Neural cell (in vitro differentiated cells): ENCODE data around the gene DNAH17. TPM values are rescaled to one million over a fixed set of nuclear protein-coding genes. Genes with fewer than 3 reads are reported as not detected.

Source experiments
- H2AFZ ChIP-seq: fragments of 200-600, 300-800 bp; sonication (generic), shearing (Covaris generic); 2 replicates; pipeline ENCODE4 v1.6.0; 2014; ENCODE audit warnings: low read depth, mild to moderate bottlenecking, antibody characterized with exemption, low read length, moderate library complexity
- H3F3A ChIP-seq: fragments of 200-600 bp; shearing (Covaris generic); 2 replicates; pipeline ENCODE4 v1.6.1; 2016; ENCODE audit warnings: mild to moderate bottlenecking, moderate library complexity, mixed read lengths, antibody characterized with exemption, low read length; ENCODE audit not compliant: insufficient read depth, poor library complexity, severe bottlenecking
- H3K27ac ChIP-seq: fragments of 200-600, 300-800 bp; sonication (generic), shearing (Covaris generic); 2 replicates; pipeline ENCODE4 v1.5.1; 2014; ENCODE audit warnings: mild to moderate bottlenecking, low read length, moderate library complexity
- H3K27me3 ChIP-seq: fragments of 300-800, 200-600 bp; sonication (generic), shearing (Covaris generic); 2 replicates; pipeline ENCODE4 v1.6.0; 2014; ENCODE audit warnings: mild to moderate bottlenecking, low read depth, low read length, moderate library complexity; ENCODE audit not compliant: insufficient read depth
- H3K36me3 ChIP-seq: fragments of 300-800, 200-600 bp; sonication (generic), shearing (Covaris generic); 2 replicates; pipeline ENCODE4 v1.5.1; 2014; ENCODE audit warnings: mild to moderate bottlenecking, antibody characterized with exemption, low read length, moderate library complexity; ENCODE audit not compliant: insufficient read depth
- H3K4me2 ChIP-seq: fragments of 300-800, 200-600 bp; sonication (generic), shearing (Covaris generic); 2 replicates; pipeline ENCODE4 v1.6.0; 2014; ENCODE audit warnings: mild to moderate bottlenecking, low read length
- H3K4me3 ChIP-seq: fragments of 300-800, 200-600 bp; sonication (generic), shearing (Covaris generic); 2 replicates; pipeline ENCODE4 v1.5.1; 2014; ENCODE audit warnings: mild to moderate bottlenecking, low read length, moderate library complexity
- H3K79me2 ChIP-seq: fragments of 200-600 bp; shearing (Covaris generic); replicated peaks from 2 replicates; pipeline ENCODE4 v1.6.0; 2014; ENCODE audit warnings: mild to moderate bottlenecking, low read length, moderate library complexity; ENCODE audit not compliant: insufficient read depth
- H3K9ac ChIP-seq: fragments of 300-800, 200-600 bp; sonication (generic), shearing (Covaris generic); 2 replicates; pipeline ENCODE4 v1.6.1; 2016; ENCODE audit warnings: mild to moderate bottlenecking, low read length, mixed read lengths
- H3K9me2 ChIP-seq: fragments of 200-600 bp; shearing (Covaris generic); 2 replicates; pipeline ENCODE4 v1.6.1; 2016; ENCODE audit warnings: mild to moderate bottlenecking, low read length, mixed read lengths; ENCODE audit not compliant: insufficient read depth
- H3K9me3 ChIP-seq: fragments of 200-600, 300-800 bp; sonication (generic), shearing (Covaris generic); 2 replicates; pipeline ENCODE4 v1.6.1; 2016; ENCODE audit warnings: mild to moderate bottlenecking, mixed run types, low read length, moderate library complexity, mixed read lengths
- H4K20me1 ChIP-seq: fragments of 200-600 bp; shearing (Covaris generic); 2 replicates; pipeline ENCODE4 v1.6.1; 2016; ENCODE audit warnings: mild to moderate bottlenecking, mixed run types; ENCODE audit not compliant: insufficient read depth
- EP300 ChIP-seq: fragments of 450-650 bp; conservative IDR thresholded peaks from 2 replicates; pipeline ENCODE4 v1.6.1; 2014; ENCODE audit warnings: antibody characterized with exemption, mild to moderate bottlenecking, moderate library complexity; ENCODE audit not compliant: poor library complexity, severe bottlenecking
- EZH2 ChIP-seq: fragments of 200-600, 300-800 bp; shearing (Covaris generic), sonication (generic); IDR thresholded peaks from 2 replicates; pipeline ENCODE4 v1.6.1; 2014; ENCODE audit warnings: antibody characterized with exemption, low read length, borderline replicate concordance, mild to moderate bottlenecking; ENCODE audit not compliant: insufficient read depth, poor library complexity, severe bottlenecking
- MXI1 ChIP-seq: fragments of 450-650 bp; conservative IDR thresholded peaks from 2 replicates; pipeline ENCODE4 v1.6.1; 2014; ENCODE audit warnings: antibody characterized with exemption, mild to moderate bottlenecking; ENCODE audit not compliant: poor library complexity, severe bottlenecking
- POLR2AphosphoS5 ChIP-seq: IDR thresholded peaks from 2 replicates; pipeline ENCODE4 v1.6.1; 2012
- RAD21 ChIP-seq: fragments of 450-650 bp; conservative IDR thresholded peaks from 2 replicates; pipeline ENCODE4 v1.6.1; 2014; ENCODE audit warnings: antibody characterized with exemption, mild to moderate bottlenecking, moderate library complexity
- REST ChIP-seq: IDR thresholded peaks from 2 replicates; pipeline ENCODE4 v1.6.1; 2012; ENCODE audit warnings: borderline replicate concordance
- SMC3 ChIP-seq: fragments of 450-650 bp; conservative IDR thresholded peaks from 2 replicates; pipeline ENCODE4 v1.6.1; 2014; ENCODE audit warnings: antibody characterized with exemption, mild to moderate bottlenecking, moderate library complexity; ENCODE audit not compliant: poor library complexity
- TAF1 ChIP-seq: IDR thresholded peaks from 2 replicates; pipeline ENCODE4 v1.6.1; 2012; ENCODE audit warnings: low read depth
- polyA plus RNA-seq: library from polyadenylated mRNA; depleted of rRNA; stranded (reverse); fragments of >200 nt; gene quantifications from 2 replicates; pipeline ENCODE4 v1.2.3, GENCODE V29; 2014
- TF ChIP-seq, protein P1 (sequence below): fragments of 450-650 bp; IDR thresholded peaks from 2 replicates; pipeline ENCODE4 v1.5.1; 2014; ENCODE audit warnings: antibody characterized with exemption, mild to moderate bottlenecking, moderate library complexity; ENCODE audit not compliant: poor library complexity, severe bottlenecking

The DNAH17 gene
- polyA plus RNA-seq, 1 donor from 2014 or later, result not detected

- Histone ChIP-seq H3K4me2 (no peak overlapping the region), H2AFZ (no peak overlapping the region), H3K27ac (no peak overlapping the region), H3K9ac (no peak overlapping the region), H3K27me3 (no peaks in the 10 kb centered on the region), H3K36me3 (no peaks in the 10 kb centered on the region), H4K20me1 (no peaks in the 10 kb centered on the region), H3K9me3 (no peaks in the 10 kb centered on the region), H3K79me2 (no peaks in the 10 kb centered on the region), H3K9me2 (no peaks in the 10 kb centered on the region), H3F3A (no peaks in the 10 kb centered on the region), H3K4me3 (no peak overlapping the region)
- TF ChIP-seq RAD21 (no peak), POLR2AphosphoS5 (no peak), MXI1 (no peak), SMC3 (no peak), REST (no peak), TAF1 (no peak), EP300 (no peak), EZH2 (no peak)
- TF ChIP-seq, protein P1, sequence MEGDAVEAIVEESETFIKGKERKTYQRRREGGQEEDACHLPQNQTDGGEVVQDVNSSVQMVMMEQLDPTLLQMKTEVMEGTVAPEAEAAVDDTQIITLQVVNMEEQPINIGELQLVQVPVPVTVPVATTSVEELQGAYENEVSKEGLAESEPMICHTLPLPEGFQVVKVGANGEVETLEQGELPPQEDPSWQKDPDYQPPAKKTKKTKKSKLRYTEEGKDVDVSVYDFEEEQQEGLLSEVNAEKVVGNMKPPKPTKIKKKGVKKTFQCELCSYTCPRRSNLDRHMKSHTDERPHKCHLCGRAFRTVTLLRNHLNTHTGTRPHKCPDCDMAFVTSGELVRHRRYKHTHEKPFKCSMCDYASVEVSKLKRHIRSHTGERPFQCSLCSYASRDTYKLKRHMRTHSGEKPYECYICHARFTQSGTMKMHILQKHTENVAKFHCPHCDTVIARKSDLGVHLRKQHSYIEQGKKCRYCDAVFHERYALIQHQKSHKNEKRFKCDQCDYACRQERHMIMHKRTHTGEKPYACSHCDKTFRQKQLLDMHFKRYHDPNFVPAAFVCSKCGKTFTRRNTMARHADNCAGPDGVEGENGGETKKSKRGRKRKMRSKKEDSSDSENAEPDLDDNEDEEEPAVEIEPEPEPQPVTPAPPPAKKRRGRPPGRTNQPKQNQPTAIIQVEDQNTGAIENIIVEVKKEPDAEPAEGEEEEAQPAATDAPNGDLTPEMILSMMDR, result no peak
Observed at GRCh38 chr17:78524870-78525510, 52.2 kb downstream of the DNAH17 start.

GRCh38 chr17:78523934-78524655 is 53.1 kb downstream of the DNAH17 start:
- Histone ChIP-seq H3K27ac (no peak overlapping the region), H2AFZ (no peak overlapping the region), H3K4me2 (no peak overlapping the region), H3K9ac (no peak overlapping the region), H3K9me2 (no peaks in the 10 kb centered on the region), H3F3A (no peaks in the 10 kb centered on the region), H3K27me3 (no peaks in the 10 kb centered on the region), H3K36me3 (no peaks in the 10 kb centered on the region), H3K9me3 (no peaks in the 10 kb centered on the region), H3K79me2 (no peaks in the 10 kb centered on the region), H3K4me3 (no peak overlapping the region), H4K20me1 (no peaks in the 10 kb centered on the region)
- TF ChIP-seq RAD21 (no peak), POLR2AphosphoS5 (no peak), EP300 (no peak), SMC3 (no peak), MXI1 (no peak), EZH2 (no peak), REST (no peak), TAF1 (no peak)
- TF ChIP-seq, protein P1, result no peak
